Psoas muscle (tissue), 8 donors: ENCODE results near the gene STAG1. TPM values are rescaled to one million over a fixed set of nuclear protein-coding genes. Genes with fewer than 3 reads are reported as not detected.

Experiments
- ATAC-seq, 4 donors: fragments of 200-7000 bp; cut with Tn5 transposase; one replicate each; pipeline ENCODE4 v1.9.1; 2020; ENCODE audit warnings: moderate library complexity in 3 of 4, mild to moderate bottlenecking in 2 of 4
- DNase-seq, 2 donors: peaks; one replicate each; pipeline ENCODE4 v3.0.0-alpha.2; 2020
- H3K27ac ChIP-seq: fragments of 200-600 bp; one replicate; pipeline ENCODE4 v1.8.0; 2022
- H3K27me3 ChIP-seq, 3 donors: fragments of 200-600 bp in 1 of 3; one replicate each; pipeline versions ENCODE4 v1.6.1 to v1.8.0; 2013 to 2022; ENCODE audit warnings: low read length in 2 of 3, mild to moderate bottlenecking in 2 of 3, moderate library complexity in 1 of 3; ENCODE audit not compliant: insufficient read depth in 3 of 3
- H3K36me3 ChIP-seq, 2 donors: fragments of 200-600 bp in 1 of 2; one replicate each; pipeline versions ENCODE4 v1.6.1 to v1.8.0; 2013 to 2022; ENCODE audit warnings: low read depth in 1 of 2, mild to moderate bottlenecking in 1 of 2, moderate library complexity in 1 of 2; ENCODE audit not compliant: insufficient read depth in 1 of 2
- H3K4me1 ChIP-seq: fragments of 200-600 bp; one replicate; pipeline ENCODE4 v1.8.0; 2022
- H3K4me3 ChIP-seq: fragments of 200-600 bp; one replicate; pipeline ENCODE4 v1.8.0; 2022; ENCODE audit warnings: mild to moderate bottlenecking
- H3K9me3 ChIP-seq: fragments of 200-600 bp; one replicate; pipeline ENCODE4 v1.8.0; 2022
- WGBS, 3 donors: extraction: QIAGEN DNeasy Blood & Tissue Kit; methylation state at CpG; one replicate each; pipeline versions ENCODE4 v1.1.6 to v1.1.7; 2013; 5-methylcytosine and 5-hydroxymethylcytosine counted together
- intact Hi-C, 2 donors: fragments of 100-400 bp; cut with DNase I; formaldehyde crosslinking; loops; one replicate each; pipeline versions ENCODE4 v1.11.0 to v1.14.2; 2022
- polyA plus RNA-seq, 3 donors: library from polyadenylated mRNA; stranded (reverse); fragments of 200-250 nt; gene quantifications; one replicate each; pipeline ENCODE4 v1.2.3, GENCODE V29; 2013
- total RNA-seq, 4 donors: library from RNA; stranded (reverse); fragmentation: NEBNext Ultra II Directional in 2 of 4; extraction: Animal tissue kit (Norgen Biotek cat#: 25700) in 2 of 4; gene quantifications; one replicate each; pipeline versions ENCODE4 v1.2.1 to v1.2.4, GENCODE V29; 2021 to 2023
- TF ChIP-seq, protein P1 (sequence below): fragments of 200-600 bp; IDR thresholded peaks from one replicate; pipeline ENCODE4 v1.8.0; 2022; ENCODE audit warnings: antibody characterized with exemption
- donor health status: healthy with polysubstance abuse.
- donor health status: DM: no; HTN: no; CAD: no; lungs with moderate emphysema.
- donor health status: Bipolar disorder and iron deficiency.
- donor health status: healthy.
- donor health status: DM: yes; HTN: yes; CAD: no.
- donor health status: DM: no; HTN: no; CAD: no.
- donor health status: DM: no; HTN: no; CAD: no.
- donor health status: DM: yes; HTN: yes; CAD: no.

STAG1 gene
- total and polyA plus RNA-seq, 7 donors: 8.8 to 27.7 (median 19.7) TPM

- no peak for ATAC-seq
- peaks cover 7 to 84% of the 10 kb centered on the region in 2 donors for H3K36me3 ChIP-seq
- no peaks in the 10 kb centered on the region for H3K9me3 ChIP-seq
- 94 to 95% (median 95%) methylated on average over 8 of the region's 8 CpGs for WGBS, 3 donors
- no peak overlapping the region for H3K27ac ChIP-seq
- H3K4me3 ChIP-seq: no peak overlapping the region
- H3K27me3 ChIP-seq: no peaks in the 10 kb centered on the region
- intact Hi-C loops: no loop called here
- TF ChIP-seq, protein P1, sequence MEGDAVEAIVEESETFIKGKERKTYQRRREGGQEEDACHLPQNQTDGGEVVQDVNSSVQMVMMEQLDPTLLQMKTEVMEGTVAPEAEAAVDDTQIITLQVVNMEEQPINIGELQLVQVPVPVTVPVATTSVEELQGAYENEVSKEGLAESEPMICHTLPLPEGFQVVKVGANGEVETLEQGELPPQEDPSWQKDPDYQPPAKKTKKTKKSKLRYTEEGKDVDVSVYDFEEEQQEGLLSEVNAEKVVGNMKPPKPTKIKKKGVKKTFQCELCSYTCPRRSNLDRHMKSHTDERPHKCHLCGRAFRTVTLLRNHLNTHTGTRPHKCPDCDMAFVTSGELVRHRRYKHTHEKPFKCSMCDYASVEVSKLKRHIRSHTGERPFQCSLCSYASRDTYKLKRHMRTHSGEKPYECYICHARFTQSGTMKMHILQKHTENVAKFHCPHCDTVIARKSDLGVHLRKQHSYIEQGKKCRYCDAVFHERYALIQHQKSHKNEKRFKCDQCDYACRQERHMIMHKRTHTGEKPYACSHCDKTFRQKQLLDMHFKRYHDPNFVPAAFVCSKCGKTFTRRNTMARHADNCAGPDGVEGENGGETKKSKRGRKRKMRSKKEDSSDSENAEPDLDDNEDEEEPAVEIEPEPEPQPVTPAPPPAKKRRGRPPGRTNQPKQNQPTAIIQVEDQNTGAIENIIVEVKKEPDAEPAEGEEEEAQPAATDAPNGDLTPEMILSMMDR: no peak
- no peaks in the 10 kb centered on the region for H3K4me1 ChIP-seq
- DNase-seq: no peak
Observed at GRCh38 chr3:136297826-136298225, 454.4 kb downstream of the STAG1 start.

GRCh38 chr3:136296960-136297359 lies 455.2 kb downstream of the STAG1 start:
- no peak overlapping the region for H3K4me3 ChIP-seq
- TF ChIP-seq, protein P1: no peak
- peaks cover 7 to 81% of the 10 kb centered on the region in 2 donors for H3K36me3 ChIP-seq
- no peaks in the 10 kb centered on the region for H3K4me1 ChIP-seq
- intact Hi-C loops: no loop called here
- no peak for ATAC-seq
- no peak overlapping the region for H3K27ac ChIP-seq
- no peaks in the 10 kb centered on the region for H3K9me3 ChIP-seq
- no peak for DNase-seq
- no peaks in the 10 kb centered on the region for H3K27me3 ChIP-seq
- 74 to 80% (median 80%) methylated on average over 5 of the region's 5 CpGs for WGBS, 3 donors

DNA sequence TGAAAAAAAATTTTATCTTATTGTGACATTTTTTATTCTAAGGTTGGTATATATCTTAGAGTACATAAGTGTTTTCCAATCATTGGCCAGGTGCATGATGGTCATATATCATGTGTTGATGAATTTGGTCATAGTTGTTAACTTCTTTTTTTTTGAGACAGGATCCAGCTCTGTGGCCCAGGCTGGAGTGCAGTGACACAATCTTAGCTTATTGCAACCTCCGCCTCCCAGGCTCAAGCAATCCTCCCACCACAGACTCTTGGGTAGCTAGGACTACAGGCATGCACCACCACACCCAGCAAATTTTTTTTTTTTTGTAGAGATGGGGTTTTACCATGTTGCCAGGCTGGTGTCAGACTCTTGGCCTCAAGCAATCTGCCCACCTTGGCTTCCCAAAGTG lies 458.0 kb downstream of the STAG1 start:
- Histone ChIP-seq H3K4me3 (no peak overlapping the region), H3K9me3 (no peaks in the 10 kb centered on the region), H3K27ac (no peak overlapping the region), H3K4me1 (no peaks in the 10 kb centered on the region), H3K36me3 (peaks cover 4 to 61% of the 10 kb centered on the region in 2 donors), H3K27me3 (no peaks in the 10 kb centered on the region)
- intact Hi-C loops: no loop called here
- TF ChIP-seq, protein P1: no peak
- ATAC-seq (no peak), DNase-seq (no peak)
- WGBS, 3 donors: 95 to 100% (median 100%) methylated on average over 1 of the region's 1 CpG

GRCh38 chr3:136293279-136293678 lies 458.9 kb downstream of the STAG1 start:
- H3K27ac ChIP-seq: no peak overlapping the region
- TF ChIP-seq, protein P1: no peak
- ATAC-seq: no peak
- peaks cover 4 to 60% of the 10 kb centered on the region in 2 donors for H3K36me3 ChIP-seq
- WGBS, 3 donors: 92 to 96% (median 94%) methylated on average over 2 of the region's 2 CpGs
- intact Hi-C loops: no loop called here
- no peaks in the 10 kb centered on the region for H3K27me3 ChIP-seq
- H3K4me3 ChIP-seq: no peak overlapping the region
- no peaks in the 10 kb centered on the region for H3K9me3 ChIP-seq
- no peaks in the 10 kb centered on the region for H3K4me1 ChIP-seq
- no peak for DNase-seq

- WGBS, 3 donors: 96 to 100% (median 100%) methylated on average over 1 of the region's 1 CpG
- H3K9me3 ChIP-seq: no peaks in the 10 kb centered on the region
- H3K27me3 ChIP-seq: no peaks in the 10 kb centered on the region
- TF ChIP-seq, protein P1: no peak
- H3K4me1 ChIP-seq: no peaks in the 10 kb centered on the region
- no peak overlapping the region for H3K4me3 ChIP-seq
- DNase-seq: no peak
- peaks cover 4 to 56% of the 10 kb centered on the region in 2 donors for H3K36me3 ChIP-seq
- no peak for ATAC-seq
- no peak overlapping the region for H3K27ac ChIP-seq
- intact Hi-C loops: no loop called here
Observed at GRCh38 chr3:136292500-136292899, 459.7 kb downstream of the STAG1 start.
